Neural cell (in vitro differentiated cells): ENCODE results near the gene NR2E1. TPM values are rescaled to one million over a fixed set of nuclear protein-coding genes. Genes with fewer than 3 reads are reported as not detected.
A peak's percentile ranks its signal among the peaks of the same experiment; 100 is the strongest.

ENCODE experiments used
- H2AFZ ChIP-seq: fragments of 200-600, 300-800 bp; sonication (generic), shearing (Covaris generic); 2 replicates; pipeline ENCODE4 v1.6.0; 2014; ENCODE audit warnings: low read depth, mild to moderate bottlenecking, antibody characterized with exemption, low read length, moderate library complexity
- H3F3A ChIP-seq: fragments of 200-600 bp; shearing (Covaris generic); 2 replicates; pipeline ENCODE4 v1.6.1; 2016; ENCODE audit warnings: mild to moderate bottlenecking, moderate library complexity, mixed read lengths, antibody characterized with exemption, low read length; ENCODE audit not compliant: insufficient read depth, poor library complexity, severe bottlenecking
- H3K27ac ChIP-seq: fragments of 200-600, 300-800 bp; sonication (generic), shearing (Covaris generic); 2 replicates; pipeline ENCODE4 v1.5.1; 2014; ENCODE audit warnings: mild to moderate bottlenecking, low read length, moderate library complexity
- H3K27me3 ChIP-seq: fragments of 300-800, 200-600 bp; sonication (generic), shearing (Covaris generic); 2 replicates; pipeline ENCODE4 v1.6.0; 2014; ENCODE audit warnings: mild to moderate bottlenecking, low read depth, low read length, moderate library complexity; ENCODE audit not compliant: insufficient read depth
- H3K36me3 ChIP-seq: fragments of 300-800, 200-600 bp; sonication (generic), shearing (Covaris generic); 2 replicates; pipeline ENCODE4 v1.5.1; 2014; ENCODE audit warnings: mild to moderate bottlenecking, antibody characterized with exemption, low read length, moderate library complexity; ENCODE audit not compliant: insufficient read depth
- H3K4me2 ChIP-seq: fragments of 300-800, 200-600 bp; sonication (generic), shearing (Covaris generic); 2 replicates; pipeline ENCODE4 v1.6.0; 2014; ENCODE audit warnings: mild to moderate bottlenecking, low read length
- H3K4me3 ChIP-seq: fragments of 300-800, 200-600 bp; sonication (generic), shearing (Covaris generic); 2 replicates; pipeline ENCODE4 v1.5.1; 2014; ENCODE audit warnings: mild to moderate bottlenecking, low read length, moderate library complexity
- H3K79me2 ChIP-seq: fragments of 200-600 bp; shearing (Covaris generic); replicated peaks from 2 replicates; pipeline ENCODE4 v1.6.0; 2014; ENCODE audit warnings: mild to moderate bottlenecking, low read length, moderate library complexity; ENCODE audit not compliant: insufficient read depth
- H3K9ac ChIP-seq: fragments of 300-800, 200-600 bp; sonication (generic), shearing (Covaris generic); 2 replicates; pipeline ENCODE4 v1.6.1; 2016; ENCODE audit warnings: mild to moderate bottlenecking, low read length, mixed read lengths
- H3K9me2 ChIP-seq: fragments of 200-600 bp; shearing (Covaris generic); 2 replicates; pipeline ENCODE4 v1.6.1; 2016; ENCODE audit warnings: mild to moderate bottlenecking, low read length, mixed read lengths; ENCODE audit not compliant: insufficient read depth
- H3K9me3 ChIP-seq: fragments of 200-600, 300-800 bp; sonication (generic), shearing (Covaris generic); 2 replicates; pipeline ENCODE4 v1.6.1; 2016; ENCODE audit warnings: mild to moderate bottlenecking, mixed run types, low read length, moderate library complexity, mixed read lengths
- H4K20me1 ChIP-seq: fragments of 200-600 bp; shearing (Covaris generic); 2 replicates; pipeline ENCODE4 v1.6.1; 2016; ENCODE audit warnings: mild to moderate bottlenecking, mixed run types; ENCODE audit not compliant: insufficient read depth
- EP300 ChIP-seq: fragments of 450-650 bp; conservative IDR thresholded peaks from 2 replicates; pipeline ENCODE4 v1.6.1; 2014; ENCODE audit warnings: antibody characterized with exemption, mild to moderate bottlenecking, moderate library complexity; ENCODE audit not compliant: poor library complexity, severe bottlenecking
- EZH2 ChIP-seq: fragments of 200-600, 300-800 bp; shearing (Covaris generic), sonication (generic); IDR thresholded peaks from 2 replicates; pipeline ENCODE4 v1.6.1; 2014; ENCODE audit warnings: antibody characterized with exemption, low read length, borderline replicate concordance, mild to moderate bottlenecking; ENCODE audit not compliant: insufficient read depth, poor library complexity, severe bottlenecking
- MXI1 ChIP-seq: fragments of 450-650 bp; conservative IDR thresholded peaks from 2 replicates; pipeline ENCODE4 v1.6.1; 2014; ENCODE audit warnings: antibody characterized with exemption, mild to moderate bottlenecking; ENCODE audit not compliant: poor library complexity, severe bottlenecking
- POLR2AphosphoS5 ChIP-seq: IDR thresholded peaks from 2 replicates; pipeline ENCODE4 v1.6.1; 2012
- RAD21 ChIP-seq: fragments of 450-650 bp; conservative IDR thresholded peaks from 2 replicates; pipeline ENCODE4 v1.6.1; 2014; ENCODE audit warnings: antibody characterized with exemption, mild to moderate bottlenecking, moderate library complexity
- SMC3 ChIP-seq: fragments of 450-650 bp; conservative IDR thresholded peaks from 2 replicates; pipeline ENCODE4 v1.6.1; 2014; ENCODE audit warnings: antibody characterized with exemption, mild to moderate bottlenecking, moderate library complexity; ENCODE audit not compliant: poor library complexity
- TAF1 ChIP-seq: IDR thresholded peaks from 2 replicates; pipeline ENCODE4 v1.6.1; 2012; ENCODE audit warnings: low read depth
- polyA plus RNA-seq: library from polyadenylated mRNA; depleted of rRNA; stranded (reverse); fragments of >200 nt; gene quantifications from 2 replicates; pipeline ENCODE4 v1.2.3, GENCODE V29; 2014
- TF ChIP-seq, protein P1 (sequence below): IDR thresholded peaks from 2 replicates; pipeline ENCODE4 v1.6.1; 2012; ENCODE audit warnings: borderline replicate concordance
- TF ChIP-seq, protein P2 (sequence below): fragments of 450-650 bp; IDR thresholded peaks from 2 replicates; pipeline ENCODE4 v1.5.1; 2014; ENCODE audit warnings: antibody characterized with exemption, mild to moderate bottlenecking, moderate library complexity; ENCODE audit not compliant: poor library complexity, severe bottlenecking

NR2E1 gene
- polyA plus RNA-seq, 1 donor from 2014 or later, result 1.3 TPM

DNA sequence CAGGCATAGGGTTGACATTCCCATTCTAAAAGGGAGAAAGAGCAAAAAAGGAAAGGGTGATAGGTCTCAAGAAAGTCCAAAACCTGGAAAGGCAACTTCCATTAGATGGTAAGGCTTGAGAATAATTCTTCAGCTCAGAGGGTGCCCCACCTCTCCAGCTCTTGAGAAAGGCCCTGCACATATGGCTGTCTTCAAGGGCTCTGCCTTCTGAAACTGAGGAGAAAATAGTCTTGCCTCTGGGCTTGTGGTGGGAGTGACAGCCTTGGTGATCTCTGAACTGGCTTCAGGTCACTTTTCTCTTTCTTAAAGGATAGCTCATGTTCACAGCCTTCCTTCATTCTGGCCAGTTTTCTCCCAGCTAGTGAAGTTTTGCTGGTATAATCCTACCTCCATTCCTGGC lies 35.6 kb upstream of the NR2E1 start:
- Histone ChIP-seq H3K9me2 (no peaks in the 10 kb centered on the region), H3K27ac (no peak overlapping the region), H3K4me3 (no peak overlapping the region), H3K27me3 (peaks cover 7% of the 10 kb centered on the region), H3K36me3 (no peaks in the 10 kb centered on the region), H3K9me3 (no peaks in the 10 kb centered on the region), H2AFZ (no peak overlapping the region), H3K9ac (no peak overlapping the region), H4K20me1 (no peaks in the 10 kb centered on the region), H3K79me2 (no peaks in the 10 kb centered on the region), H3F3A (peaks cover 4% of the 10 kb centered on the region), H3K4me2 (no peak overlapping the region)
- TF ChIP-seq MXI1 (no peak), SMC3 (no peak)

DNA sequence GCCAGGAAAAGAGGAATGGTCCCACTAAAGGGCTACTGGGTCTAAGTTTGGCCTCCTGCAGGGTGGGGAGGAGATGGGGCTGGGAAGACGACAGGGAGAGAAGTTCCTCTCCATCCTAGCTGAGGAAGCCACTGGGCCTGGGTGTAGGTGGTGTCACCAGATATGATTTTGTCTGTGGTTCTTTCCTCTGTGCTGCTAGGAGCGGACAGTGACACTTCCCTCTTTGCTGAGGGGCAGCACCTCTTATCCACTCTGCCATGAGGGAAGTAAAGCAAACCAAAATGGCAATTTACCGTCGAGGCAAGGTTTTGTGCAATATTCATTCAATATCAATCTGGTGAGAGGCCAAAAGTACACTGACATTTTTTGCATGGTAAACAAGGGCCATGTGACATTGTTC lies 33.0 kb upstream of the NR2E1 start:
- H3K79me2 ChIP-seq, result no peaks in the 10 kb centered on the region
- no peaks in the 10 kb centered on the region for H4K20me1 ChIP-seq
- H3K36me3 ChIP-seq, result no peaks in the 10 kb centered on the region
- no peaks in the 10 kb centered on the region for H3K9me3 ChIP-seq
- H3K27me3 ChIP-seq, result peaks cover 7% of the 10 kb centered on the region
- no peaks in the 10 kb centered on the region for H3K9me2 ChIP-seq
- peaks cover 4% of the 10 kb centered on the region for H3F3A ChIP-seq
- no peak overlapping the region for H3K9ac ChIP-seq
- no peak overlapping the region for H3K27ac ChIP-seq
- H2AFZ ChIP-seq, result no peak overlapping the region
- TF ChIP-seq TAF1 (no peak), EP300 (no peak)
- TF ChIP-seq, protein P1, sequence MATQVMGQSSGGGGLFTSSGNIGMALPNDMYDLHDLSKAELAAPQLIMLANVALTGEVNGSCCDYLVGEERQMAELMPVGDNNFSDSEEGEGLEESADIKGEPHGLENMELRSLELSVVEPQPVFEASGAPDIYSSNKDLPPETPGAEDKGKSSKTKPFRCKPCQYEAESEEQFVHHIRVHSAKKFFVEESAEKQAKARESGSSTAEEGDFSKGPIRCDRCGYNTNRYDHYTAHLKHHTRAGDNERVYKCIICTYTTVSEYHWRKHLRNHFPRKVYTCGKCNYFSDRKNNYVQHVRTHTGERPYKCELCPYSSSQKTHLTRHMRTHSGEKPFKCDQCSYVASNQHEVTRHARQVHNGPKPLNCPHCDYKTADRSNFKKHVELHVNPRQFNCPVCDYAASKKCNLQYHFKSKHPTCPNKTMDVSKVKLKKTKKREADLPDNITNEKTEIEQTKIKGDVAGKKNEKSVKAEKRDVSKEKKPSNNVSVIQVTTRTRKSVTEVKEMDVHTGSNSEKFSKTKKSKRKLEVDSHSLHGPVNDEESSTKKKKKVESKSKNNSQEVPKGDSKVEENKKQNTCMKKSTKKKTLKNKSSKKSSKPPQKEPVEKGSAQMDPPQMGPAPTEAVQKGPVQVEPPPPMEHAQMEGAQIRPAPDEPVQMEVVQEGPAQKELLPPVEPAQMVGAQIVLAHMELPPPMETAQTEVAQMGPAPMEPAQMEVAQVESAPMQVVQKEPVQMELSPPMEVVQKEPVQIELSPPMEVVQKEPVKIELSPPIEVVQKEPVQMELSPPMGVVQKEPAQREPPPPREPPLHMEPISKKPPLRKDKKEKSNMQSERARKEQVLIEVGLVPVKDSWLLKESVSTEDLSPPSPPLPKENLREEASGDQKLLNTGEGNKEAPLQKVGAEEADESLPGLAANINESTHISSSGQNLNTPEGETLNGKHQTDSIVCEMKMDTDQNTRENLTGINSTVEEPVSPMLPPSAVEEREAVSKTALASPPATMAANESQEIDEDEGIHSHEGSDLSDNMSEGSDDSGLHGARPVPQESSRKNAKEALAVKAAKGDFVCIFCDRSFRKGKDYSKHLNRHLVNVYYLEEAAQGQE, result no peak
- no peak overlapping the region for H3K4me3 ChIP-seq
- no peak overlapping the region for H3K4me2 ChIP-seq

DNA sequence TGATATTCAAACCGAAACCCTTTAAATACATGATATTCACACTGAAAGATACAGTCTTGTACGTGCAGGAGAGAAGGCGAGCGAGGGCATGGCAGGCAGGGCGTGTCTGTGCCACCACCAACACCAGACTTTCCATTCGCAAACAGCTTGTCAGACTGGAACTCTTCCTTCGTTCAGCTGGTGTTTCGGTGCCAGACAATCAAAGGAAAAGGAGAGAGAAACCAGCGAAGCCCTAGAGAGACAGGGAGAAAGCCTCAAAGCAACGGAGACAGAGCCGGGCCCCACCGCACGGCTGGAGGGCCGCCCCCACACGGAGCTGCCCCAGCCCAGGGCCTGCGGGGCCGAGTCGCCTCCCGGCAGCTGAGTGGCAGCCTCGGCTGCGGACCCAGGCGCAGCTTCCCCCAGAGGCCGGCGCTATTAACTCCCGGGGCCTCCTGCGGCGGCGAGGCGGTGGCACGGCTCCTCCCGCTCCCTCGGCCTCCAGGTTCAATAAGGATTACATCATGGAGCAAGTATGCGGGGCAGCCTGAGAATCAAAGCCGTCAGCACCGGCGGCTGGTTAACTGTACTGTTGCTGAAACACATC lies 32.1 kb upstream of the NR2E1 start:
- Histone ChIP-seq H3K27me3 (peaks cover 7% of the 10 kb centered on the region), H3K4me2 (peak overlapping the region; percentile 77), H3K9me2 (no peaks in the 10 kb centered on the region), H4K20me1 (no peaks in the 10 kb centered on the region), H3F3A (peaks cover 4% of the 10 kb centered on the region), H3K9ac (peak overlapping the region; percentile 64), H3K79me2 (no peaks in the 10 kb centered on the region), H3K36me3 (no peaks in the 10 kb centered on the region), H2AFZ (no peak overlapping the region), H3K9me3 (no peaks in the 10 kb centered on the region), H3K27ac (no peak overlapping the region), H3K4me3 (peak overlapping the region; percentile 66)
- TF ChIP-seq, protein P2, sequence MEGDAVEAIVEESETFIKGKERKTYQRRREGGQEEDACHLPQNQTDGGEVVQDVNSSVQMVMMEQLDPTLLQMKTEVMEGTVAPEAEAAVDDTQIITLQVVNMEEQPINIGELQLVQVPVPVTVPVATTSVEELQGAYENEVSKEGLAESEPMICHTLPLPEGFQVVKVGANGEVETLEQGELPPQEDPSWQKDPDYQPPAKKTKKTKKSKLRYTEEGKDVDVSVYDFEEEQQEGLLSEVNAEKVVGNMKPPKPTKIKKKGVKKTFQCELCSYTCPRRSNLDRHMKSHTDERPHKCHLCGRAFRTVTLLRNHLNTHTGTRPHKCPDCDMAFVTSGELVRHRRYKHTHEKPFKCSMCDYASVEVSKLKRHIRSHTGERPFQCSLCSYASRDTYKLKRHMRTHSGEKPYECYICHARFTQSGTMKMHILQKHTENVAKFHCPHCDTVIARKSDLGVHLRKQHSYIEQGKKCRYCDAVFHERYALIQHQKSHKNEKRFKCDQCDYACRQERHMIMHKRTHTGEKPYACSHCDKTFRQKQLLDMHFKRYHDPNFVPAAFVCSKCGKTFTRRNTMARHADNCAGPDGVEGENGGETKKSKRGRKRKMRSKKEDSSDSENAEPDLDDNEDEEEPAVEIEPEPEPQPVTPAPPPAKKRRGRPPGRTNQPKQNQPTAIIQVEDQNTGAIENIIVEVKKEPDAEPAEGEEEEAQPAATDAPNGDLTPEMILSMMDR, result peak; percentile 25
- TF ChIP-seq POLR2AphosphoS5, result no peak
- TF ChIP-seq RAD21, result peak; percentile 12
- no peak for TF ChIP-seq EZH2
- no peak for TF ChIP-seq SMC3
- TF ChIP-seq TAF1, result peak; percentile 74
- TF ChIP-seq, protein P1, result peak; percentile 57
- TF ChIP-seq EP300, result peak; percentile 23
- no peak for TF ChIP-seq MXI1
